H9 (cell line): ENCODE results near the gene BZW2. TPM values are rescaled to one million over a fixed set of nuclear protein-coding genes. Genes with fewer than 3 reads are reported as not detected.

Experiments used
- DNase-seq: peaks from one replicate; pipeline ENCODE4 v3.0.0-alpha.2; 2017
- H2AFZ ChIP-seq: one replicate; pipeline ENCODE4 v1.6.1; 2013; ENCODE audit warnings: mild to moderate bottlenecking, low read length, control low read depth, moderate library complexity
- H2AK5ac ChIP-seq: 2 replicates; pipeline ENCODE4 v1.6.1; 2013; ENCODE audit warnings: low read length, control low read depth, mixed read lengths; ENCODE audit not compliant: insufficient read length
- H2BK120ac ChIP-seq: one replicate; pipeline ENCODE4 v1.6.1; 2013; ENCODE audit warnings: low read depth, mild to moderate bottlenecking, low read length, control low read depth, inconsistent platforms; ENCODE audit not compliant: poor library complexity, severe bottlenecking
- H2BK12ac ChIP-seq: 2 replicates; pipeline ENCODE4 v1.6.1; 2013; ENCODE audit warnings: low read length, control low read depth, mixed read lengths, low read depth; ENCODE audit not compliant: insufficient read length
- H2BK15ac ChIP-seq: 2 replicates; pipeline ENCODE4 v1.6.1; 2013; ENCODE audit warnings: low read depth, low read length, control low read depth
- H2BK20ac ChIP-seq: one replicate; pipeline ENCODE4 v1.6.1; 2013; ENCODE audit warnings: low read depth, mild to moderate bottlenecking, low read length, control low read depth, inconsistent platforms; ENCODE audit not compliant: poor library complexity, severe bottlenecking
- H2BK5ac ChIP-seq: 2 replicates; pipeline ENCODE4 v1.6.1; 2013; ENCODE audit warnings: low read length, control low read depth, mixed read lengths; ENCODE audit not compliant: insufficient read length
- H3K14ac ChIP-seq: 2 replicates; pipeline ENCODE4 v1.6.1; 2013; ENCODE audit warnings: low read length, control low read depth; ENCODE audit not compliant: insufficient read depth
- H3K18ac ChIP-seq: 2 replicates; pipeline ENCODE4 v1.6.1; 2013; ENCODE audit warnings: low read depth, mild to moderate bottlenecking, mixed read lengths, low read length, control low read depth; ENCODE audit not compliant: insufficient read length
- H3K23ac ChIP-seq: 2 replicates; pipeline ENCODE4 v1.6.1; 2013; ENCODE audit warnings: low read length, control low read depth, mixed read lengths, low read depth; ENCODE audit not compliant: insufficient read length
- H3K23me2 ChIP-seq: 2 replicates; pipeline ENCODE4 v1.6.1; 2013; ENCODE audit warnings: low read depth, mild to moderate bottlenecking, mixed read lengths, low read length, control low read depth; ENCODE audit not compliant: insufficient read length, poor library complexity, severe bottlenecking
- H3K27ac ChIP-seq: 2 replicates; pipeline ENCODE4 v1.5.1; 2013; ENCODE audit warnings: low read length, control low read depth, mixed read lengths, low read depth; ENCODE audit not compliant: insufficient read length
- H3K27me3 ChIP-seq: 2 replicates; pipeline ENCODE4 v1.6.1; 2013; ENCODE audit warnings: low read length, control low read depth, inconsistent platforms; ENCODE audit not compliant: insufficient read depth
- H3K4ac ChIP-seq: 2 replicates; pipeline ENCODE4 v1.6.1; 2013; ENCODE audit warnings: low read depth, mild to moderate bottlenecking, control low read depth, inconsistent platforms, low read length, moderate library complexity
- H3K4me1 ChIP-seq: 2 replicates; pipeline ENCODE4 v1.6.1; 2013; ENCODE audit warnings: low read length, control low read depth, inconsistent platforms; ENCODE audit not compliant: insufficient read depth
- H3K4me2 ChIP-seq: 2 replicates; pipeline ENCODE4 v1.6.1; 2013; ENCODE audit warnings: low read length, control low read depth, mixed read lengths; ENCODE audit not compliant: insufficient read length, insufficient read depth
- H3K56ac ChIP-seq: 2 replicates; pipeline ENCODE4 v1.6.1; 2013; ENCODE audit warnings: low read depth, mild to moderate bottlenecking, mixed read lengths, low read length, control low read depth; ENCODE audit not compliant: insufficient read length
- H3K79me1 ChIP-seq: 2 replicates; pipeline ENCODE4 v1.6.1; 2013; ENCODE audit warnings: low read depth, mild to moderate bottlenecking, moderate library complexity, low read length, control low read depth, inconsistent platforms; ENCODE audit not compliant: insufficient read depth, poor library complexity, severe bottlenecking
- H3K79me2 ChIP-seq: 2 replicates; pipeline ENCODE4 v1.6.1; 2013; ENCODE audit warnings: low read length, control low read depth, inconsistent platforms; ENCODE audit not compliant: insufficient read depth
- H3K9ac ChIP-seq: 2 replicates; pipeline ENCODE4 v1.6.1; 2013; ENCODE audit warnings: low read length, control low read depth, mixed read lengths; ENCODE audit not compliant: insufficient read length; ENCODE audit errors: extremely low read depth
- H3K9me3 ChIP-seq: one replicate; pipeline ENCODE4 v1.6.1; 2013; ENCODE audit warnings: low read depth, low read length, inconsistent platforms; ENCODE audit not compliant: control insufficient read depth
- H3T11ph ChIP-seq: one replicate; pipeline ENCODE4 v1.6.1; 2013; ENCODE audit warnings: mild to moderate bottlenecking, low read length, control low read depth, inconsistent platforms
- H4K20me1 ChIP-seq: one replicate; pipeline ENCODE4 v1.6.1; 2013; ENCODE audit not compliant: control insufficient read depth, insufficient read length, insufficient read depth
- H4K5ac ChIP-seq: 2 replicates; pipeline ENCODE4 v1.6.1; 2013; ENCODE audit warnings: low read depth, mild to moderate bottlenecking, mixed read lengths, low read length, control low read depth; ENCODE audit not compliant: insufficient read length
- H4K8ac ChIP-seq: replicated peaks from 2 replicates; pipeline ENCODE4 v1.6.1; 2013; ENCODE audit warnings: low read length, control low read depth, mixed read lengths, low read depth; ENCODE audit not compliant: insufficient read length
- H4K91ac ChIP-seq: 2 replicates; pipeline ENCODE4 v1.6.1; 2013; ENCODE audit warnings: low read depth, mild to moderate bottlenecking, moderate library complexity, mixed read lengths, low read length, control low read depth; ENCODE audit not compliant: insufficient read length
- H3K27ac Mint-ChIP-seq, 3 experiments: 2 replicates in 2 of 3; 3 replicates in 1 of 3; pipeline ENCODE4 v1.8.0; 2020 to 2021; ENCODE audit warnings: mixed read lengths in 3 of 3, mild to moderate bottlenecking in 1 of 3, moderate library complexity in 1 of 3
- H3K27me3 Mint-ChIP-seq: 2 replicates; pipeline ENCODE4 v1.8.0; 2021; ENCODE audit warnings: low read depth, mild to moderate bottlenecking, moderate library complexity, mixed read lengths
- H3K36me3 Mint-ChIP-seq, 3 experiments: 2 replicates in 2 of 3; 3 replicates in 1 of 3; pipeline ENCODE4 v1.8.0; 2020 to 2021; ENCODE audit warnings: low read depth in 3 of 3, mixed read lengths in 3 of 3; ENCODE audit not compliant: insufficient read depth in 1 of 3
- H3K4me1 Mint-ChIP-seq, 2 experiments: 2 replicates each; pipeline ENCODE4 v1.8.0; 2020; ENCODE audit warnings: mixed read lengths in 2 of 2
- H3K4me3 Mint-ChIP-seq, 2 experiments: 2 replicates in 1 of 2; 3 replicates in 1 of 2; pipeline ENCODE4 v1.8.0; 2020 to 2021; ENCODE audit warnings: mild to moderate bottlenecking in 2 of 2, mixed read lengths in 2 of 2, moderate library complexity in 1 of 2
- H3K9me3 Mint-ChIP-seq, 2 experiments: 2 replicates in 1 of 2; 3 replicates in 1 of 2; pipeline ENCODE4 v1.8.0; 2020; ENCODE audit warnings: mild to moderate bottlenecking in 2 of 2, mixed read lengths in 2 of 2, moderate library complexity in 1 of 2
- total RNA-seq: library from RNA; stranded (reverse); gene quantifications from 2 replicates; pipeline ENCODE4 v1.2.1, GENCODE V29; 2021
- TF ChIP-seq, protein P1 (sequence below): fragments of 200-600 bp; sonication (generic); conservative IDR thresholded peaks from 3 replicates; pipeline ENCODE4 v1.8.0; 2021; ENCODE audit warnings: antibody characterized with exemption, mild to moderate bottlenecking

BZW2 gene
- total RNA-seq, 1 experiment from 2014 or later, result 64.6 TPM

DNA sequence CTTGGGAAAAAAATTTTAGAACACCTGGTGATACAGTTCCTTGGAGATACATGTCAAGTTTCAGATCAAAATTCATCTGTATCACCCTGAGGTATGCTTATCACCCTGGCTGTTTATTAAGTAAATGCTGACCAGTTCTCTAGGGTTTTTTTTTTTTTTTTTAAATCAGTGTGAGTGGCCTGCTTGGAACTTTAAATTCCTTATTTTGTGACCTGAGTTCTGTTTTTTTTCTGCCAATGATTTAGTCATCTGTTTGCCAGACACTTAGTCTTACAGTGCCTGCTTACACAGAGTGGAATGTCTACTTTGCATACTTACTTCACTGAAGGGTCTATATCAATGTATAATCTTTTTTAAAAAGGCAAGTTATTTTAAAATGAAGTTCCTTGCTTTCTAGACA, 109.4 kb downstream of the BZW2 start:
- Histone ChIP-seq H3K23me2 (peaks cover 14% of the 10 kb centered on the region), H4K8ac (no peak overlapping the region), H4K20me1 (no peaks in the 10 kb centered on the region), H3K79me2 (no peaks in the 10 kb centered on the region), H2BK5ac (no peak overlapping the region), H2BK15ac (no peak overlapping the region), H4K5ac (no peak overlapping the region), H2BK120ac (no peak overlapping the region), H2BK20ac (no peak overlapping the region), H3T11ph (no peak overlapping the region), H3K14ac (no peak overlapping the region), H3K9ac (no peak overlapping the region), H3K4ac (no peak overlapping the region), H3K79me1 (no peaks in the 10 kb centered on the region), H3K27ac (no peak overlapping the region), H3K4me2 (peak overlapping the region; percentile 68), H3K23ac (no peak overlapping the region), H2BK12ac (no peak overlapping the region), H3K56ac (no peak overlapping the region), H3K18ac (no peak overlapping the region), H3K27me3 (no peaks in the 10 kb centered on the region), H2AK5ac (no peak overlapping the region), H3K9me3 (no peaks in the 10 kb centered on the region), H4K91ac (no peak overlapping the region), H2AFZ (no peak overlapping the region), H3K4me1 (no peaks in the 10 kb centered on the region)
- DNase-seq, result no peak
- H3K27me3 Mint-ChIP-seq, result peaks cover 16% of the 10 kb centered on the region
- H3K27ac Mint-ChIP-seq, result no peak overlapping the region
- TF ChIP-seq, protein P1, sequence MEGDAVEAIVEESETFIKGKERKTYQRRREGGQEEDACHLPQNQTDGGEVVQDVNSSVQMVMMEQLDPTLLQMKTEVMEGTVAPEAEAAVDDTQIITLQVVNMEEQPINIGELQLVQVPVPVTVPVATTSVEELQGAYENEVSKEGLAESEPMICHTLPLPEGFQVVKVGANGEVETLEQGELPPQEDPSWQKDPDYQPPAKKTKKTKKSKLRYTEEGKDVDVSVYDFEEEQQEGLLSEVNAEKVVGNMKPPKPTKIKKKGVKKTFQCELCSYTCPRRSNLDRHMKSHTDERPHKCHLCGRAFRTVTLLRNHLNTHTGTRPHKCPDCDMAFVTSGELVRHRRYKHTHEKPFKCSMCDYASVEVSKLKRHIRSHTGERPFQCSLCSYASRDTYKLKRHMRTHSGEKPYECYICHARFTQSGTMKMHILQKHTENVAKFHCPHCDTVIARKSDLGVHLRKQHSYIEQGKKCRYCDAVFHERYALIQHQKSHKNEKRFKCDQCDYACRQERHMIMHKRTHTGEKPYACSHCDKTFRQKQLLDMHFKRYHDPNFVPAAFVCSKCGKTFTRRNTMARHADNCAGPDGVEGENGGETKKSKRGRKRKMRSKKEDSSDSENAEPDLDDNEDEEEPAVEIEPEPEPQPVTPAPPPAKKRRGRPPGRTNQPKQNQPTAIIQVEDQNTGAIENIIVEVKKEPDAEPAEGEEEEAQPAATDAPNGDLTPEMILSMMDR, result no peak
- H3K36me3 Mint-ChIP-seq, result no peaks in the 10 kb centered on the region; a peak in 1 of 7 replicates
- peaks cover 21 to 25% of the 10 kb centered on the region in 2 experiments for H3K4me1 Mint-ChIP-seq
- peak overlapping the region; percentile 72 to 91 for H3K4me3 Mint-ChIP-seq
- H3K9me3 Mint-ChIP-seq, result no peaks in the 10 kb centered on the region

Other genes starting within 250 kb of the BZW2 start
- gene CRPPA, start 224.6 kb upstream of the BZW2 start, total RNA-seq, result 1.6 and 1.9 TPM in 2 replicates
- gene SOSTDC1, start 180.4 kb upstream of the BZW2 start, total RNA-seq, result not detected in 2 replicates
- not detected in 2 replicates for gene LRRC72, start 119.4 kb upstream of the BZW2 start, total RNA-seq
- gene ANKMY2, start 427 bp upstream of the BZW2 start, total RNA-seq, result 10.4 and 12.7 TPM in 2 replicates
- 16.4 and 18.7 TPM in 2 replicates for gene TSPAN13, start 107.6 kb downstream of the BZW2 start, total RNA-seq
- gene AGR2, start 158.8 kb downstream of the BZW2 start, total RNA-seq, result not detected in 2 replicates
- gene AGR3, start 235.8 kb downstream of the BZW2 start, total RNA-seq, result not detected in 2 replicates